HepG2 (cell line): ENCODE results near the gene INHBC. TPM values are rescaled to one million over a fixed set of nuclear protein-coding genes. Genes with fewer than 3 reads are reported as not detected.
A peak's percentile ranks its signal among the peaks of the same experiment; 100 is the strongest.

Experiments used
- ARNT ChIP-seq: fragments of 450-650 bp; IDR thresholded peaks from 2 replicates; pipeline ENCODE4 v1.6.1; 2017
- ATF7-NPFF ChIP-seq: sonication (generic); formaldehyde crosslinking; IDR thresholded peaks from 2 replicates; pipeline ENCODE4 v1.8.1; 2023; ENCODE audit warnings: mild to moderate bottlenecking, low read depth, missing genetic modification reagents, moderate library complexity
- BCLAF1 ChIP-seq: fragments of 450-650 bp; IDR thresholded peaks from 2 replicates; pipeline ENCODE4 v1.6.1; 2017; ENCODE audit warnings: mild to moderate bottlenecking
- CCDC6 ChIP-seq: sonication (generic); formaldehyde crosslinking; IDR thresholded peaks from 2 replicates; pipeline ENCODE4 v1.8.1; 2022; ENCODE audit warnings: mild to moderate bottlenecking, missing genetic modification reagents, moderate library complexity
- ELF3 ChIP-seq: IDR thresholded peaks from 2 replicates; pipeline ENCODE4 v1.6.1; 2016; ENCODE audit warnings: missing genetic modification reagents, missing compliant biosample characterization
- EZH2 ChIP-seq: conservative IDR thresholded peaks from 2 replicates; pipeline ENCODE4 v1.6.1; 2012; ENCODE audit warnings: mild to moderate bottlenecking, low read depth, low read length, moderate library complexity
- FIP1L1 ChIP-seq: fragments of 200-400 bp; formaldehyde crosslinking; IDR thresholded peaks from 2 replicates; pipeline ENCODE4 v1.6.1; 2018; ENCODE audit warnings: low read depth, mild to moderate bottlenecking, low read length, moderate library complexity, borderline replicate concordance; ENCODE audit not compliant: insufficient read depth
- GABPA ChIP-seq, 2 experiments: IDR thresholded peaks; 2 replicates each; pipeline ENCODE4 v1.6.1; 2011 to 2016; ENCODE audit warnings: low read depth in 2 of 2, low read length in 1 of 2, missing biosample characterization in 1 of 2, missing genetic modification characterization in 1 of 2
- ISL2 ChIP-seq: sonication (generic); formaldehyde crosslinking; IDR thresholded peaks from 2 replicates; pipeline ENCODE4 v1.5.0; 2020; ENCODE audit warnings: missing genetic modification reagents
- MAFK ChIP-seq, 2 experiments: IDR thresholded peaks in 1 of 2; conservative IDR thresholded peaks in 1 of 2; 2 replicates each; pipeline ENCODE4 v1.6.1; 2011; ENCODE audit warnings: improper control_type of control experiment in 2 of 2, low read length in 2 of 2
- RCOR2 ChIP-seq: IDR thresholded peaks from 2 replicates; pipeline ENCODE4 v1.6.1; 2016; ENCODE audit warnings: missing biosample characterization, missing genetic modification reagents
- RFX1 ChIP-seq: fragments of 450-650 bp; IDR thresholded peaks from 2 replicates; pipeline ENCODE4 v1.6.1; 2017
- ZBTB7A ChIP-seq: sonication (generic); formaldehyde crosslinking; IDR thresholded peaks from 2 replicates; pipeline ENCODE4 v1.8.0; 2022; ENCODE audit warnings: mild to moderate bottlenecking, missing genetic modification reagents
- ZNF121 ChIP-seq: sonication (generic); formaldehyde crosslinking; IDR thresholded peaks from 2 replicates; pipeline ENCODE4 v1.5.0; 2020; ENCODE audit warnings: mild to moderate bottlenecking, missing genetic modification reagents
- ZNF282 ChIP-seq: fragments of 450-650 bp; IDR thresholded peaks from 2 replicates; pipeline ENCODE4 v1.6.1; 2018; ENCODE audit not compliant: partially characterized antibody
- ZNF331 ChIP-seq: sonication (generic); formaldehyde crosslinking; IDR thresholded peaks from 2 replicates; pipeline ENCODE4 v1.4.0; 2020; ENCODE audit warnings: missing genetic modification reagents
- ZNF432 ChIP-seq: sonication (generic); formaldehyde crosslinking; IDR thresholded peaks from 2 replicates; pipeline ENCODE4 v1.5.0; 2020; ENCODE audit warnings: missing genetic modification reagents, mild to moderate bottlenecking, borderline replicate concordance
- ZNF740 ChIP-seq: sonication (generic); formaldehyde crosslinking; IDR thresholded peaks from 2 replicates; pipeline ENCODE4 v1.4.0; 2020; ENCODE audit warnings: missing genetic modification reagents
- ZNF75D ChIP-seq: sonication (generic); formaldehyde crosslinking; IDR thresholded peaks from 2 replicates; pipeline ENCODE4 v1.8.1; 2023; ENCODE audit warnings: missing genetic modification reagents, mild to moderate bottlenecking, borderline replicate concordance
- ZNF839 ChIP-seq: sonication (generic); formaldehyde crosslinking; IDR thresholded peaks from 2 replicates; pipeline ENCODE4 v1.4.0; 2020; ENCODE audit warnings: missing genetic modification reagents, mild to moderate bottlenecking, borderline replicate concordance
- ZNF883 ChIP-seq: sonication (generic); formaldehyde crosslinking; IDR thresholded peaks from 2 replicates; pipeline ENCODE4 v1.5.1; 2020; ENCODE audit warnings: mild to moderate bottlenecking, missing genetic modification reagents; ENCODE audit errors: not compliant biosample characterization
- ZSCAN31 ChIP-seq: sonication (generic); formaldehyde crosslinking; IDR thresholded peaks from 2 replicates; pipeline ENCODE4 v1.5.0; 2020; ENCODE audit warnings: low read depth, mild to moderate bottlenecking, missing genetic modification reagents
- polyA plus RNA-seq, 8 experiments: library from polyadenylated mRNA; depleted of rRNA in 3 of 8; stranded (reverse) in 7 of 8; unstranded in 1 of 8; fragments of >200 nt; fragmentation: Illumina TruSeq in 4 of 8; extraction: Trizol in 4 of 8; gene quantifications; 2 replicates each; pipeline versions ENCODE4 v1.2.1 to v1.2.3, GENCODE V29; 2011 to 2016; ENCODE audit warnings: low read depth in 4 of 8, missing spikeins in 1 of 8, mixed read lengths in 1 of 8; ENCODE audit not compliant: insufficient read depth in 1 of 8
- total RNA-seq, 5 experiments: library from RNA; depleted of rRNA; stranded (reverse); fragments of >200 nt; fragmentation: Illumina TruSeq; extraction: Trizol; gene quantifications; 2 replicates each; pipeline ENCODE4 v1.2.3, GENCODE V29; 2016; ENCODE audit warnings: low read depth in 1 of 5
- TF ChIP-seq, protein P1 (sequence below): sonication (generic); formaldehyde crosslinking; IDR thresholded peaks from 2 replicates; pipeline ENCODE4; 2020; ENCODE audit warnings: missing genetic modification reagents, mild to moderate bottlenecking, borderline replicate concordance

Gene INHBC
- total and polyA plus RNA-seq, 2 of the 13 experiments (the other 11 are each of a cell fraction or from before 2014, with no cell fraction given) = 1.8 to 13.8 TPM

- TF ChIP-seq RCOR2 (CRISPR knock-in tag) (no peak), CCDC6 (CRISPR knock-in tag) (0 out of 2 replicates have a peak, but pooled peaks have one; percentile 48), ZNF740 (CRISPR knock-in tag) (0 out of 2 replicates have a peak, but pooled peaks have one; percentile 26), ZNF331 (peak; percentile 81), ZNF121 (CRISPR knock-in tag) (no peak), ZNF432 (CRISPR knock-in tag) (no peak), MAFK (conservative IDR thresholded peaks at IDR 0.05 in 1 of 2, IDR thresholded peaks at IDR 0.05 in 1 of 2; ENCODE audit: low read length in 2 of 2) (no peak), ZSCAN31 (peak; percentile 87), ZBTB7A (CRISPR knock-in tag) (no peak), ATF7-NPFF (CRISPR knock-in tag) (peak; percentile 90), ZNF282 (no peak), ZNF839 (CRISPR knock-in tag) (no peak; the same call in 1 of the 2 replicates), ELF3 (CRISPR knock-in tag) (peak; percentile 86), FIP1L1 (no peak), EZH2 (no peak), BCLAF1 (no peak), ZNF883 (CRISPR knock-in tag) (no peak), RFX1 (no peak), ARNT (no peak), ISL2 (CRISPR knock-in tag) (peak; percentile 57), GABPA (IDR thresholded peaks at IDR 0.05; ENCODE audit: low read depth, low read length) (peak; percentile 36), GABPA (CRISPR knock-in tag; IDR thresholded peaks at IDR 0.05; ENCODE audit: low read depth) (peak; percentile 68), ZNF75D (CRISPR knock-in tag) (no peak)
- TF ChIP-seq, protein P1, sequence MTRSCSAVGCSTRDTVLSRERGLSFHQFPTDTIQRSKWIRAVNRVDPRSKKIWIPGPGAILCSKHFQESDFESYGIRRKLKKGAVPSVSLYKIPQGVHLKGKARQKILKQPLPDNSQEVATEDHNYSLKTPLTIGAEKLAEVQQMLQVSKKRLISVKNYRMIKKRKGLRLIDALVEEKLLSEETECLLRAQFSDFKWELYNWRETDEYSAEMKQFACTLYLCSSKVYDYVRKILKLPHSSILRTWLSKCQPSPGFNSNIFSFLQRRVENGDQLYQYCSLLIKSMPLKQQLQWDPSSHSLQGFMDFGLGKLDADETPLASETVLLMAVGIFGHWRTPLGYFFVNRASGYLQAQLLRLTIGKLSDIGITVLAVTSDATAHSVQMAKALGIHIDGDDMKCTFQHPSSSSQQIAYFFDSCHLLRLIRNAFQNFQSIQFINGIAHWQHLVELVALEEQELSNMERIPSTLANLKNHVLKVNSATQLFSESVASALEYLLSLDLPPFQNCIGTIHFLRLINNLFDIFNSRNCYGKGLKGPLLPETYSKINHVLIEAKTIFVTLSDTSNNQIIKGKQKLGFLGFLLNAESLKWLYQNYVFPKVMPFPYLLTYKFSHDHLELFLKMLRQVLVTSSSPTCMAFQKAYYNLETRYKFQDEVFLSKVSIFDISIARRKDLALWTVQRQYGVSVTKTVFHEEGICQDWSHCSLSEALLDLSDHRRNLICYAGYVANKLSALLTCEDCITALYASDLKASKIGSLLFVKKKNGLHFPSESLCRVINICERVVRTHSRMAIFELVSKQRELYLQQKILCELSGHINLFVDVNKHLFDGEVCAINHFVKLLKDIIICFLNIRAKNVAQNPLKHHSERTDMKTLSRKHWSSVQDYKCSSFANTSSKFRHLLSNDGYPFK = peak; percentile 72
These were observed 3.5 kb upstream of the INHBC start, which contains the start of gene R3HDM2 (continued) for GRCh38 chr12:57430931-57431566.
